ENCODE measurements around the gene FFAR3.
"Not testable (repeated sequence)": the region's sequence is repeated elsewhere in the genome, so short reads cannot be mapped to it uniquely, and the experiment has no call there.

The FFAR3 gene

GRCh38 chr19:35351411-35352176 is 6.7 kb upstream of the FFAR3 start:
- DNase-seq, result no peak

DNA sequence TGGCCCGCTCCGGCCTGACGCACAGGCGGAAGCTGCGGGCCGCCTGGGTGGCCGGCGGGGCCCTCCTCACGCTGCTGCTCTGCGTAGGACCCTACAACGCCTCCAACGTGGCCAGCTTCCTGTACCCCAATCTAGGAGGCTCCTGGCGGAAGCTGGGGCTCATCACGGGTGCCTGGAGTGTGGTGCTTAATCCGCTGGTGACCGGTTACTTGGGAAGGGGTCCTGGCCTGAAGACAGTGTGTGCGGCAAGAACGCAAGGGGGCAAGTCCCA is 6.1 kb upstream of the FFAR3 start:
- DNase-seq, result no peak

DNA sequence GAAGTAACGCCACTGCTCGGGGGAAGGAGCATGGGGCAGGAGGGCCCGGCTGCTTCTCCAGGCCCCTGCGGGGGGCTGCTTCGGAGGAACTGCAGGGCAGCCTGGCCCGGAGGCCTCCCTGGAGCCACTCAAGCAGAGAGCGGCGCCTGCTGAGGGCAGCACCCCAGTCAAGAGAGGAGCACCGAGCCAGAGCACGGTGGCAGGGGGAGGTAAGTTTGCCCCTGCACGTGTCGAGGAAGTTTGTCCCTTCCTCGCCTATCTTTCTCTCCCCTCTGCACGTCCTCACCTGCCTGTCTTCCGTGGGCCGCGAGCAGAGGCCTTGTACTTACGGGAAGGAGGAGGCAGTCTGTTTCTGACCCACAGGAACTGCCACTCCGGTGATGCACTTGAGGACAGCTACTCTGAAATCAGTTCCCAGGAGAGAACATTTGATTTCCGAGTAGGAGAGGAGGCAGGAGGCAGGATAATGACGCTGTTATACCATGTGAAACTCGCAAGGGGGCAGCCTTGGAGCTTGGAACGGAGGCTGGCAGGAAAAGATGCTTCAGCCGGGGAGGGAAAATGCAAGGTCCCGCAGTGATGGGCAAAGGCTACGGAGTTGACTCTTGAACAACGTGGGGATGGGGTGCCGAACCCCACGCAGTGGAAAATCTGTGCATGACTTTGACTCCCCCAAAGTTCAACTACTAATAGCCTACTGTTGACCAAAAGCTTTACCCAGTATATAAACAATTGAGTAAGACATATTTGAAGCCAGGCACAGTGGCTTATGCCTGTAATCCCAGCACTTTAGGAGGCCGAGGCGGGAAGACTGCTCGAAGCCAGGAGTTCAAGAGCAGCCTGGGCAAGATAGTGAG is 5.6 kb upstream of the FFAR3 start:
- peak; percentile 70 for DNase-seq

- DNase-seq, result no peak
These were observed 4.6 kb upstream of the FFAR3 start for GRCh38 chr19:35353635-35354034.

GRCh38 chr19:35354898-35355297 is 3.4 kb upstream of the FFAR3 start:
- DNase-seq, result no peak

DNA sequence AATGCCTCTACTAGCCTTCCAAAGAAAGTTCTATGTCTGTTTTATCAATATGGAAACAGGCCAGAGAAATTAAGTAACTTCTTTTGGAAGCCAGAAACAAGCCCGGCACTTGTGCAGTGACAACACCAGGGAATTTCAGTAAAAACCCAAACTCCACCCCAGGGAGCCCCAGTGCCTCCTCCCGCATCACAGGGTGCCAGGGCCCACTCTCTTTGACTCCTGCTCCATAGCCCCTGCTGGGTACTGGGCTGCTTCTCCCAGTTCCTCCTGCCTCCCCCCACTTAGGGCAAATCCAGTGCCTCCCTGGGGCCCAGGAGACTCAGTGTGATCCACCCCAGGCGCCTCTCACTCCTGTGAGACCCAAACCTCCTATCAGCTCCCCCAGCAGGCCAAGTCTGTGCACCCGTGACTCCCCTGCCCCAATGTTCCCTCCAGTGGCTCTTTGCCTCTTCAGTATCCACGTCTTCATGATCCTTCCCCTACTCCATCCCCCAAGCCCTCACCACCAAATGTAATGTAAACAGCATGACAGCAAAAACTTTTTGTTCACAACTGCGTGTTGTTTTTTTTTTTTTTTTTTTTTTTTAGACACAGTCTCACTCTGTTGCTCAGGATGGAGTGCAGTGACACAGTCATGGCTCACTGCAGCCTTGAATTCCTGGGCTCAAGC is 2.3 kb upstream of the FFAR3 start:
- no peak for DNase-seq

DNA sequence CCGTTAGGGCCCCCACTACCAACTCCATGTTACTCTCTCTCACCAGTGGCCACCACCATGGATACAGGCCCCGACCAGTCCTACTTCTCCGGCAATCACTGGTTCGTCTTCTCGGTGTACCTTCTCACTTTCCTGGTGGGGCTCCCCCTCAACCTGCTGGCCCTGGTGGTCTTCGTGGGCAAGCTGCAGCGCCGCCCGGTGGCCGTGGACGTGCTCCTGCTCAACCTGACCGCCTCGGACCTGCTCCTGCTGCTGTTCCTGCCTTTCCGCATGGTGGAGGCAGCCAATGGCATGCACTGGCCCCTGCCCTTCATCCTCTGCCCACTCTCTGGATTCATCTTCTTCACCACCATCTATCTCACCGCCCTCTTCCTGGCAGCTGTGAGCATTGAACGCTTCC is 574 bp downstream of the FFAR3 start:
- not testable (repeated sequence) for DNase-seq

DNA sequence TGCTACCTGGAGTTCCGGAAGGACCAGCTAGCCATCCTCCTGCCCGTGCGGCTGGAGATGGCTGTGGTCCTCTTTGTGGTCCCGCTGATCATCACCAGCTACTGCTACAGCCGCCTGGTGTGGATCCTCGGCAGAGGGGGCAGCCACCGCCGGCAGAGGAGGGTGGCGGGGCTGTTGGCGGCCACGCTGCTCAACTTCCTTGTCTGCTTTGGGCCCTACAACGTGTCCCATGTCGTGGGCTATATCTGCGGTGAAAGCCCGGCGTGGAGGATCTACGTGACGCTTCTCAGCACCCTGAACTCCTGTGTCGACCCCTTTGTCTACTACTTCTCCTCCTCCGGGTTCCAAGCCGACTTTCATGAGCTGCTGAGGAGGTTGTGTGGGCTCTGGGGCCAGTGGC is 1.1 kb downstream of the FFAR3 start:
- not testable (repeated sequence) for DNase-seq

- not testable (repeated sequence) for DNase-seq
These were observed 1.8 kb downstream of the FFAR3 start for GRCh38 chr19:35360081-35360480.

- no peak for DNase-seq
These were observed 2.7 kb downstream of the FFAR3 start for GRCh38 chr19:35360880-35361420.

DNA sequence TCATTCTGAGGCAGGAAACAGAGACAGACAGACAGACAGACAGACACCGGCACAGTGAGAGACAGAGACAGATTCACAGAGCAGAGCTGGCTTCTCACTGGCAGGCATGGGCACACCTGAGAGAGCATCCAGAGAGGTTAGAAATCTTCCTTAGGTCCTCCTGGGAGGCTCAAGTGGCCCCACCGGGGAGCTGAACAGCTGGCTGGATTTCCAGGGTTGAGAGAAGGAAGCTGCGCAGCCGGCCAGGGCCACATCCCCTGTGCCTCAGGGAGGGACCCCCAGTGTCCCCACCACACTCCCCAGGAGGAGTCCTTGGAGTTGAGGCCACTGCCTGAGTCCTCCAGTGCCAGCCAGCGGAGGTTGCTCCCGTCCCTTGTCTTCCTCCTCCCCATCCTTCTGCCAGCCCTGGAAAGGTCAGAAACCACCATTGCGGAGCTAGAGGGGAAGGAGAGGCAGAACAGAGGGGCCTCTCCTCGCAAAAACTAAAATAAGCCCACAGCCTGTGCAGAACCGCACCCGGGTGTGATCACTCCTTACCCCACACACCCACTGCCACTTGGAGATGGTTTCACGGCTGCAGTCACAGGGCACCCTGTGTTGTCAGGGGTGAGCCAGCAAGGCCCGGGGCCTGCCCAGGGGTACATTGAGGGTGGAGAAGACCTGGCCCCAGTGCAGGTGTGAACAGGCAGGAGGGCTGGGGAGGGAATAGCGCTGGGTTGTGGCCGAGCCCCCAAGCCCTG is 4.2 kb downstream of the FFAR3 start:
- DNase-seq, result no peak

GRCh38 chr19:35363001-35363590 is 4.8 kb downstream of the FFAR3 start:
- no peak for DNase-seq

DNA sequence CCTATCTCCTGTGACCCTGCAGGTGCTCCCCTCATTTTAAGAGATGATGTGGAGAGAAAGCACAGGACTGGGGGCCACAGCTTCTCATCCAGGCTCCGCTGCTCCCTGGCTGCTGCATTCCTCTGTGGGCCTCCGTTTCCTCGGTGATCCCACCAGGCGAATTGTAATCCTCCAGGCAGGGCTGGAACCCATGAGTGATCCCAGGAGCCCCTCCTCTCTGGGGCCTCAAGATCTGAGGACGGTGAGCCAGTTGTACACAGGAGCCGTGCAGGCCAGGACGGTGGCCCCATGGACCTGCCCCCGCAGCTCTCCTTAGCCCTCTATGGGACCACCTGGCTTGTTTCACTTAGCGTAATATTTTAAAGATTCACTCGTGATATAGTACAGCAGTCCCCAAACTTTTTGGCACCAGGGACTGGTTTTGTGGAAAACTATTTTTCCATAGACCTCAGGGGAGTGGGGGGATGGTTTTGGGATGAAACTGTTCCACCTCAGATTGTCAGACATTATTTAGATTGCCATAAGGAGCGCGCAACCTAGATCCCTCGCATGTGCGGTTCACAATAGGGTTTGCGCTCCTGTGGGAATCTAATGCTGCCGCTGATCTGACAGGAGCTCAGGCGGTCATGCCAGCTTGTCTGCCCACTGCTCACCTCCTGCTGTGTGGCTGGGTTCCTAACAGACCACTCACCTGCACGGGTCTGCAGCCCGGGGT is 5.6 kb downstream of the FFAR3 start:
- no peak for DNase-seq

DNA sequence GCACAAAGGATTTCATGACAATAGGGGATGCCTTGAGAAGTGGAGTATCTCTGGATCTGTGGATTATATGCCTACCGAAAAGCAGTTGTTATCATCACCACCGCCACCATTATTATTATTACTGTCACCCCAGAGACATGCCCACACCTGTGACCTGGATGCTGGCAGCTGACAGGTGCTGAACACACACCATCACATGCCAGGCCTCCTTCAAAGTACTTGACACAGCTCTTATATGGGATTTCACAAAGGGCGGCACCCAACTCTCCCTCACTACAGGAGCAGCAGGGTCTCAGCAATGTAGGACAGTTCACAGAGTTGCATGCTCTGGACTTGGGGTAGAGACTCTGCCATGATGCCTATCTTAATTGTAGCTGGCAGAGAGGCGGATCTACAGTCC is 7.0 kb downstream of the FFAR3 start:
- DNase-seq, result no peak

- no peak for DNase-seq
These were observed 10.1 kb downstream of the FFAR3 start for GRCh38 chr19:35368378-35368777.

DNA sequence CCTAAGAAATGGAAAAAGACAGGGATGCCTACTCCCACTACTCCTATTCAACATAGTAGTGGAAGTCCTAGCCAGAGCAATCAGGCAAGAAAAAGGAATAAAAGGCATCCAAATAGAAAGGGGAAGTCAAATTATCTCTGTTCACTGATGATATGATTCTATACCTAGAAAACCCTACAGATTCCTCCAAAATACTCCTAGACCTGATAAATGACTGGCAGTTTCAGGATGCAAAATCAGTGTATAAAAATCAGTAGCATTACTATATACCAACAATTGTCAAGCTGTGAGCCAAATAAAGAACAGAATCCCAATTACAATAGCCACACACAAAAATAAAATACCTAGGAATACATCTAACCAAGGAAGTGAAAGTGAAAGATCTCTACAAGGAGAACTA is 11.3 kb downstream of the FFAR3 start:
- DNase-seq, result no peak

DNA sequence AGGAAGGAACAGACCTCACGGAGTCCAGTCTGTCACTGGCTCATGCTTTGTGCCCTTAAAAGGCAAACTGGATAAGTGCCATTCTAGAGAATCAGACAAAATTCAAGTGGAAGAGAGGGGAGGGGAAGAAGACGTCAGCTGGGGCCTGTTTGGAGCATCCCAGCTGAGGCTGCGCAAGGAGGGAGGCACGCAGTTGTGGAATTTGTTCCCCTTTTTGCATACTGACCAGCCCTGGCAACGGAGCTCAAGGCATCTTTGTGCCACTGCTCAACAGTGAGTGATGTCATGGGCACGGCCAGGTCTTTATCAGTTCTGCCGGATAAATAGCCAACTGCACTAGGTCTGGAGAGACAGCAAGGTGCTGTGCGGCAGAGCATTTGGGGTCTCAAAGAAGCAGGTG is 12.5 kb downstream of the FFAR3 start, which contains the start of gene GPR42:
GPR42 (plus strand) TSS at position 347 of the 400 bp plus-strand sequence. CDS start 292 bp downstream, outside the sequence.
- no peak for DNase-seq

DNA sequence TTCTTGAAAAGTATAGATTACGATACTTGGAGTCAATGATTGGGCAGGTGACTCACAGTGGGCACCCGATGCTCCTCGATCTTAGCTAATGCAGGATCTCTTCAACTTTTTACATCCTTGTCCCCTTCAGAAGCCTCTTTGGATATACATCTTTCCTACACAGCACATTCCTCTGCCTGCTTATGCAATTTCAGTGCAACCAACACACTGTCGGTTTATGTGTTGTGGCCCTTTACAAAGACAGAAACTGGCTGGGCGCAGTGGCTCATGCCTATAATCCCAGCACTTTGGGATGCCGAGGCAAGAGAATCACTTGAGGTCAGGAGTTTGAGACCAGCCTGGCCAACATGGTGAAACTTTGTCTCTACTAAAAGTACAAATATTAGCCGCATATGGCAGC is 15.2 kb downstream of the FFAR3 start:
- no peak for DNase-seq

GRCh38 chr19:35374031-35374430 is 15.8 kb downstream of the FFAR3 start:
- DNase-seq, result not testable (repeated sequence)

- DNase-seq, result no peak
These were observed 17.4 kb downstream of the FFAR3 start for GRCh38 chr19:35375505-35376307.

DNA sequence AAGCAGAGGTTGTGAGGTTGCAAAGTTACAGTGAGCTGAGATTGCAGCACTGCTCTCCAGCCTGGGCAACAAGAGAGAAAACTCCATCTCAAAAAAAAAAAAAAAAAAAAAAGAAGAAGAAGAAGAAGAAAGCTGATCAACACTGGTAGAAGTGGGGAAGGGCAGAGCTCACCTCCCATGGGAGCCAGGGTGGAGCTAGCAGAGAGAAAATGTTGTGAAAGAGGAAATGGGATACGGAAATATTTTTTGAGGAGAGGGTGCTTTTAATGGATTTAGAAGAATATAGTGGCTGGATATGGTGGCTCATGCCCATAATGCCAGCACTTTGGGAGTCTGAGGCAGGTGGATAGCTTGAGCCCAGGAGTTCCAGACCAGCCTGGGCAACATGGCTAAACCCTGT is 19.4 kb downstream of the FFAR3 start:
- no peak for DNase-seq

Data from activated naive CD4-positive, alpha-beta T cell treated with Interleukin-2 at 50 U/mL for 16 hours (primary cell).